OCI-LY1 (cell line): ENCODE data around the gene EZH2.

Experiments
- CTCF ChIP-seq: fragments of 200-600 bp; sonication (generic), shearing (Covaris generic); IDR thresholded peaks from 2 replicates; pipeline ENCODE4 v1.5.1; 2017; ENCODE audit warnings: mild to moderate bottlenecking, antibody characterized with exemption, low read length, moderate library complexity, mixed read lengths
- EZH2 ChIP-seq: fragments of 200-600 bp; sonication (generic), shearing (Covaris generic); IDR thresholded peaks from 2 replicates; pipeline ENCODE4 v1.8.0; 2017; ENCODE audit warnings: borderline replicate concordance, mixed run types, mild to moderate bottlenecking, antibody characterized with exemption, low read length, moderate library complexity, mixed read lengths

DNA sequence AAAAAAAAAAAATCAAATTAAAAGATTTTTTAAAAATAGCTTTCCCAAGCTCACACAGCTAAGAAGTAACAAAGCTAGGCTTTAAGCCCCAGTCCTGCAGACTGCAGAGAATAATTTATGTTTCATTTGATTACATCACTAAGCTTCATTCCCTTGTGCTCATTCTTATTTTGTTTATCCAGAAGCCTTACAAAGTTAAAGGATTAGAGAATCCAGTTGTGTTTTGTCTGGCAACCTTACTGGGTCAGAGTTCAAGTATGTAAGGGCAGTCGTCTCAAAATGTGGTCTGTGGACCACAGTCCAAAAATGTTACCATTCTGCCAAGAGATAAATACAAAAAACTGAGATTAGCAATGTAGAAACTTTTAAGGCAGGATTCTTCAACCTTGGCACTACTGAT is 32.1 kb upstream of the EZH2 start:
- TF ChIP-seq CTCF (no peak), EZH2 (no peak)
